ENCODE results near the gene OLFM3. TPM values are rescaled to one million over a fixed set of nuclear protein-coding genes. Genes with fewer than 3 reads are reported as not detected.

OLFM3 gene
- total and polyA plus RNA-seq, 2 donors (not counting 3 experiments of a cell fraction or from before 2014, with no cell fraction given) = not detected

- Histone ChIP-seq H3K36me3 (ENCODE audit: control insufficient read depth in 2 of 2, extremely low read depth in 1 of 2, insufficient read depth in 2 of 2, low read length in 2 of 2) (no peaks in the 10 kb centered on the region), H3K9ac (replicated peaks; ENCODE audit: extremely low read depth, insufficient read depth, low read length) (no peak overlapping the region), H3K4me2 (ENCODE audit: insufficient read depth, low read length) (no peak overlapping the region), H3K79me2 (ENCODE audit: control insufficient read depth, insufficient read depth, low read length) (no peaks in the 10 kb centered on the region), H4K20me1 (replicated peaks; ENCODE audit: control insufficient read depth, extremely low read depth, insufficient read depth, low read length) (no peaks in the 10 kb centered on the region), H3K4me1 (ENCODE audit: control insufficient read depth, extremely low read depth, insufficient read depth, low read length) (no peaks in the 10 kb centered on the region), H3K4me3 (replicated peaks in 1 of 3; ENCODE audit: insufficient read depth in 1 of 3, low read depth in 1 of 3, low read length in 3 of 3) (no peak overlapping the region), H3K27me3 (ENCODE audit: control insufficient read depth in 2 of 2, insufficient read depth in 2 of 2, low read length in 2 of 2) (no peaks in the 10 kb centered on the region), H3K27ac (ENCODE audit: insufficient read depth, low read depth, low read length) (no peak overlapping the region), H3K9me3 (replicated peaks; ENCODE audit: control insufficient read depth, insufficient read depth, low read length) (no peaks in the 10 kb centered on the region), H2AFZ (ENCODE audit: low read depth, low read length) (no peak overlapping the region), H3K9me1 (replicated peaks; ENCODE audit: control insufficient read depth, extremely low read depth, insufficient read depth, low read length) (no peaks in the 10 kb centered on the region)
- dilution Hi-C loops (cut with MboI; ENCODE audit: extremely low pct_ligation_motif_present, low sequenced_read_pairs) (no loop called here), intact Hi-C loops (cut with micrococcal nuclease) (no loop called here)
- FAIRE-seq = no peak
- TF ChIP-seq POLR2A (IDR thresholded peaks at IDR 0.05; ENCODE audit: low read depth, low read length) (no peak), GATA2 (IDR thresholded peaks at IDR 0.05; ENCODE audit: insufficient read depth, insufficient read length, low read depth, low read length) (no peak), JUN (IDR thresholded peaks at IDR 0.05; ENCODE audit: borderline replicate concordance, insufficient read depth, insufficient read length, low read depth) (no peak), FOS (IDR thresholded peaks at IDR 0.05; ENCODE audit: borderline replicate concordance, insufficient read depth, low read length) (no peak), CTCF (IDR thresholded peaks at IDR 0.05; ENCODE audit: extremely low read depth in 1 of 2, insufficient read depth in 1 of 2, low read depth in 1 of 2, low read length in 2 of 2) (no peak), MYC (IDR thresholded peaks at IDR 0.05; ENCODE audit: low read depth, low read length) (no peak), POLR2AphosphoS5 (IDR thresholded peaks at IDR 0.05; ENCODE audit: insufficient read depth, low read depth, low read length) (no peak), MAX (IDR thresholded peaks at IDR 0.05; ENCODE audit: insufficient read depth, insufficient read length) (no peak)
- DNase-seq (ENCODE audit: low read depth, low spot score) = no peak
- ChIA-PET POLR2A (no interaction called here), CTCF (no interaction called here)
- BruUV-seq (replicated peaks) = no TSS peak
Observed at GRCh38 chr1:101943237-101943636, 53.5 kb downstream of the OLFM3 start.

Measured in endothelial cell of umbilical vein (primary cell).